ENCODE results near the gene DCX. TPM values are rescaled to one million over a fixed set of nuclear protein-coding genes. Genes with fewer than 3 reads are reported as not detected.

DCX gene
- polyA plus RNA-seq, 3 donors: 0.01 to 0.05 TPM; not detected in 1

GRCh38 chrX:111337067-111337637 lies 74.8 kb downstream of the DCX start:
- H3K27ac ChIP-seq (ENCODE audit: low read depth, low read length): no peak overlapping the region
- 27 to 61% (median 54%) methylated on average over 2 of the region's 2 CpGs for WGBS, 3 donors

DNA sequence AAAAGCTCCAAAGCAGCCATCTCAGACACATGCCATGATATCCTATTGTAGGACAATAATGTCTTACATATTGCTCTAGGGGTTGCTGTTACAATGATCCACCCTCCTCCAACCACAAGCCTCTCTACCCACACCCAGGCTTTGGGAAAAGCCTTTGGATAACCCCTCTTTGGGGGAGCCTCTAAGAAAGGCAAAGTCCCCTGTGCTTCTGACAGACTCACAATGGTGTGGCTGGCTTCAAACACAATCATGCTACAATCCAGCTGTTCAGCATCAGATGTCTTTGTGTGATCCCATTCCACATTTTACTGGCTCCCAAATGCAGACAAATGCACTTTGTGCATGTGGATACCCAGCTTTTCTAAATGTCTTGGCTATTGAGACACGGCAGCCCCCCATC lies 75.9 kb downstream of the DCX start:
- H3K27ac ChIP-seq (ENCODE audit: low read depth, low read length): no peak overlapping the region
- 40 to 58% (median 56%) methylated on average over 1 of the region's 1 CpG for WGBS, 3 donors

GRCh38 chrX:111329370-111329769 lies 82.6 kb downstream of the DCX start:
- no peak overlapping the region for H3K27ac ChIP-seq (ENCODE audit: low read depth, low read length)

DNA sequence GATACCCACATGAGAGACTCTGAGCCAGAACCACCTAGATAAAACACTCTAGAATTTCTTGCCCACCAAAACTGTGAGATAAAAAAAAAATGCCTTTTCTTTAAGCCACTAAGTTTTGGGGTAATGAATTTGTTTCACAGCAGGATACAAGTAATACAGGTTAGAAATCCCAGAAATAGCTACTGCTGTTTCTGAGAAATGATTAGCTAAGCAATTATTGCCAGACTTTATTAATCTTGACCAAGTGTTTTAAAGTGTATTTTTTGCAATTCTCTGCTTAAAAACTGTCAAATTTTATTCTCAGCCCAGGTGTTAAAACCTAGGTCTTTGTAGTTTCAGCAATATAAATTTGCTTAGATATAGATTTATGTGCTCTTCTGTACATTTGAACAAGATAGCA lies 83.1 kb downstream of the DCX start:
- no peak overlapping the region for H3K27ac ChIP-seq (ENCODE audit: low read depth, low read length)

DNA sequence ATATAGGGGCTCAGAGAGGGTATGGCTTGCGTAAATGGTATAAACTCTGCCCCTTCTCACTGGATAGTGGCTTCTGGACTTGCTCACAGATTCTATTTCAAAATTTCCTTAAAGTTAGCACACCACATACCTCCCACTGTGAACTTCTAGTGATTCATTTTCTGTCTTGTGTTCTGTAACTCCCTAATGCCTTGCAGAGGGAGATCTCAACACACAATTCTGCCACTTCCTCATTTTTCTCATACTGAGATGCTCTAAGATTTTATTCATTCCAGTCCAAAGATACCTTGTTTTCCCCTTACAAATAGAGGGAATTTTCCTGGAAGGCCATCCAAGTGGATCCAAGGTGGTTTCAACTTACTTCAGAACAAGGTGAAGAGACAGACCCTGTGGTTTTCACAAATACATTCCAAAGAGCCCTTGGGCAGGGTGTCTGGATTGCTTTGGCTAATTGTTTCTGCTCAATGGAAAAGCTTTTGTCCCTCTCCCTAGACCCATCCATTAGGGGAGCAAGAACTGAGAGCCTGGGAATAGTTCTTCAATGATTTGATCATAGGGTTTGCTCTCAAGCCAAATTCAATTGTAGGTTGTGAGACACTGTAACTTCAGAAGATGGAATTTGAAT lies 89.6 kb downstream of the DCX start:
- WGBS, 3 donors: 56 to 71% (median 61%) methylated on average over 1 of the region's 1 CpG
- no peak overlapping the region for H3K27ac ChIP-seq (ENCODE audit: low read depth, low read length)

DNA sequence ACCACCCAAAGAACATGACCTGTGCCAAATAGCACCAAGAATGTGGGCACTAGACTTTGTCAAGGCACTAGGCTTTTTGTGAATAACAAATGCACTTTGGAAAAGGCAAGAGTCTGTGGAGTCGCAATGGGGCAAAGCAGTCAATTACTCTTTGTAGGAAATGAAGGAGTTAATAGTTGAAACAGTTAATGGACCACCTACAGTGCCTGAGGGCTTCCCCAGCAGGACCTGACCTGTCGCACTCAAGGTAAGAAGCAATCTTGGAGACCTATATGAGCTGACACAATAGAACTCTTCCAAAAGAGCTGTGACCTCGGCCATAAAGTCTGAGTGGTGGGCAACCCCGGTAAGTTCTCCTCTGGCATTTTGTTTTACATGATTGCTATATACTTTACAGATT lies 92.5 kb downstream of the DCX start:
- WGBS, 3 donors: 61 to 76% (median 72%) methylated on average over 4 of the region's 4 CpGs
- H3K27ac ChIP-seq (ENCODE audit: low read depth, low read length): no peak overlapping the region

DNA sequence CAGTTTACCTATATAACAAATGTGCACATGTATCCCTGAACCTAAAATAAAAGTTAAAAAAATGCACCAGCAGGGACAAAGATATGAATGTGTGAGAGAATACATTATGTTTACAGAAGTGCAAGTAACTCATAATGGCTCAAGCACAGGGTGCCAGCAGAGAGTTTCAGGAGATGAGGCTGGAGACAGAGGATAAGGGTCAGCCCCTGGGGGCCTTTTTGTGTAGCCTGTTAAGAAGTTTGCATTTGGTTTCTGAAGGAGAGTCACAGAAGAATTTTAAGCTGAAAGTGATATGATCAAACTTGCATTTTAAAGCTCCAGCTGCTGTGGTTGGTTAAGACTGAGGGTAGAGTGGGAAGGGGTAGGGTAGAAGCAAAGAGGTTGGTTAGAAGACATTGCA lies 93.1 kb downstream of the DCX start:
- H3K27ac ChIP-seq (ENCODE audit: low read depth, low read length): no peak overlapping the region

GRCh38 chrX:111309083-111309482 lies 102.9 kb downstream of the DCX start:
- H3K27ac ChIP-seq (ENCODE audit: low read depth, low read length): no peak overlapping the region
- WGBS, 3 donors: 54 to 87% (median 59%) methylated on average over 2 of the region's 2 CpGs

GRCh38 chrX:111308039-111308438 lies 104.0 kb downstream of the DCX start:
- 45 to 76% (median 70%) methylated on average over 3 of the region's 3 CpGs for WGBS, 3 donors
- no peak overlapping the region for H3K27ac ChIP-seq (ENCODE audit: low read depth, low read length)

DNA sequence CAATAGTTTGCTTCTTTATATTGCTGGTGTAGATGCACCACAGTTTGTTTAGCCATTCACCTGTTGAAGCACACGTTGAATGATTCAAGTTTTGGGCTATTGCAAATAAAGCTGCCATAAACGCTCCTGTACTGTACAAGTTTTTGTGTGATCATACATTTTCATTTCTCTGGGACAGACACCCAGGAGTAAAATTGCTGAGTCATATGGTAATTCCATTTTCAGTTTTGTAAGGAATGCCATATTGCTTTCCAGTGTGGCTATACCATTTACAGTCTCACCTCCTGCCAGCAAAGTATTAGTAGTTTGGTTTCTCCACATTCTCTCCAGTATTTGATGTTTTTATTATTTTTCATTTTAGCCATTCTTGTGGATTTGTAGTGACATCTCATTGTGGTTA lies 109.7 kb downstream of the DCX start:
- WGBS, 3 donors: 50 to 80% (median 74%) methylated on average over 2 of the region's 2 CpGs
- no peak overlapping the region for H3K27ac ChIP-seq (ENCODE audit: low read depth, low read length)

DNA sequence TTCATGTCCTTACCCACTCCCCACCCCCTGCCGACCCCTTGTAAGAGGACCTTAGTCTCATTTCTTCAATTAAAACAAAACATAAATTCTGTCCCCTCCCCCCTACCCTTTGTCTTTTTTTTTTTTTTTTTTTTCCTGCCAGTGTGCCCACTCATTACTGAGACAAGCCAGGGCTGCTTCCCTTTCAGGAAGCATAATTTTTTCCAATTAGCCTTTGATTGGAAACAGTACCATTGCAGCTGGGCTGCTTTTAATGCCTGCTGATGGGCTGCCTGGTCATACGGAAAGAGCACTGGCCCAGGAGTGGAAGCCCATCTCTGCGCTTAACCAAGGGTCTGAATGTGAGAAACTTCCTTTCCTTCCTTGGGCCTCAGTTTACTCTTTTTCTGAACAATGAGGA lies 123.2 kb downstream of the DCX start:
- no peak overlapping the region for H3K27ac ChIP-seq (ENCODE audit: low read depth, low read length)
- WGBS, 3 donors: 82 to 87% (median 84%) methylated on average over 3 of the region's 3 CpGs

GRCh38 chrX:111284631-111285293 lies 127.2 kb downstream of the DCX start:
- H3K27ac ChIP-seq (ENCODE audit: low read depth, low read length): no peak overlapping the region
- WGBS, 3 donors: 23 to 69% (median 54%) methylated on average over 8 of the region's 8 CpGs

GRCh38 chrX:111283446-111283845 lies 128.5 kb downstream of the DCX start:
- 74 to 95% (median 82%) methylated on average over 2 of the region's 2 CpGs for WGBS, 3 donors
- H3K27ac ChIP-seq (ENCODE audit: low read depth, low read length): no peak overlapping the region

GRCh38 chrX:111282991-111283390 lies 129.0 kb downstream of the DCX start:
- 74 to 92% (median 89%) methylated on average over 1 of the region's 1 CpG for WGBS, 3 donors
- H3K27ac ChIP-seq (ENCODE audit: low read depth, low read length): no peak overlapping the region

GRCh38 chrX:111282139-111282538 lies 129.9 kb downstream of the DCX start:
- H3K27ac ChIP-seq (ENCODE audit: low read depth, low read length): no peak overlapping the region
- 71 to 96% (median 92%) methylated on average over 6 of the region's 6 CpGs for WGBS, 3 donors

- WGBS, 3 donors: 26 to 31% (median 30%) methylated on average over 8 of the region's 8 CpGs
- no peak within 1 kb of the TSS for H3K27ac ChIP-seq (ENCODE audit: low read depth, low read length)
These were observed 141.7 kb downstream of the DCX start, which contains the start of gene CAPN6 for GRCh38 chrX:111270339-111270738. Gene CAPN6, minus strand, starts transcription at chrX:111270483. Its CDS starts 6,547 bp downstream, at chrX:111263936.

DNA sequence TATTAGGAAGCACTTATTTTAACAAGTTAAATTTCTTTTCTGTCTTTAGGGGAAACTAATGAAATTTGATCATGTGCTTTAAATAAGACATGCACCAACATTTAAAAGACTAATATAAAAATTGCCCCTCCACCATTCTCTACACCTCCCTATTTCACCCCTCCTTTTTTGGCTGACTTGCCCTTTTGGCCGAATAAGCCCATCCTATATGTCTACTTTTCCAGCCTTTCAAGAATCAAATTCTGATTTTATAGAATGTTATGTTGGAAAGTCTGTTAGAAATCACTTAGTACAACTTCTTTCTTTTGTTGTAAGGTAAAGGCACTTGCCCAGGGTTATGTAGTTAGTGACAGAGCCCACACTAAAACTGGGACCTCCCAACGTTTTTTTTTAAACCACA lies 143.5 kb downstream of the DCX start:
- WGBS, 3 donors: 30 to 41% (median 35%) methylated on average over 2 of the region's 2 CpGs
- no peak overlapping the region for H3K27ac ChIP-seq (ENCODE audit: low read depth, low read length)

DNA sequence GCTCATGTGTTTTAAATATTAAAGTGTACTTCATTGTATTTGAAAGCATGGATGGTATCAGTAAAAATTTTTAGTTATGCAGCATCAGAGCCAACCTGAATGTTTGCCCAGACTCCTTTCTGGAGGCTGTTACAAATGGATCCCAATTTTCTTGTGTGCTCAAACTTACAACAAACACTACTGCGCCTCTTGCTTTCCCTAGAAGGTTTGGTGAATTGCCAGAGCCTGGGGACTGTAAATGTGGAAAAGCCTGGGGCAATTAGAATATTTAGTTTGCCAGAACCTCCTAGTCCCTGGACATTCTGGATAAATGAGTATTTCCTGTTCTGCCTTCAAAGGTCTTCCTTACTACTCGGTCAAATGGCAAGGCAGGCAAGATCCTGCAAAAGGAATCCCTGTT lies 146.5 kb downstream of the DCX start:
- no peak overlapping the region for H3K27ac ChIP-seq (ENCODE audit: low read depth, low read length)
- whole genome bisulfite sequencing, 3 donors: 56 to 62% (median 57%) methylated on average over 2 of the region's 2 CpGs

DNA sequence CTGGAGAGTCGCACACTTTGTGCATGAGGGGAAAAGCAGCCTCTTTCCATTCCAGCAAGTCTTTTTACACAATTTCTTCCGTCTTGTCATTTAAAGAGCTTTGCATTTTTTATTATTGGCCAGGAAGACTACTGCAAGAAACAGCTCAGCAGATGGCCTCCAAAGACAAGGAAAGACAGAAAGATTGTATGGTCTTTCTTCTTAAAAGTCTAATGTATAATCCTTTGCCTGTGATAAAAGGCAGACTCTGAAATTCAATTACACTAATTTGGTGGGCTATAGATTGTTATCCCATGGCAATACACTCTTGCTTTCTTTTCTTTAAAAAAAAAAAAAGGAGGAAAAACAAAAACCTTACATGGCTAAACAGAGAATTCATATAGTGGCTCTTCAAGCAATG lies 147.6 kb downstream of the DCX start:
- 54 to 76% (median 72%) methylated on average over 2 of the region's 2 CpGs for WGBS, 3 donors

GRCh38 chrX:111262086-111262485 lies 149.9 kb downstream of the DCX start:
- 51 to 64% (median 61%) methylated on average over 3 of the region's 3 CpGs for WGBS, 3 donors
- H3K27ac ChIP-seq (ENCODE audit: low read depth, low read length): no peak overlapping the region

More for the DNA sequence above, 147.6 kb downstream of the DCX start:
- H3K27ac ChIP-seq (ENCODE audit: low read depth, low read length): no peak overlapping the region

Data from adipose tissue (tissue), 3 donors.